Measurements from ENCODE around the gene BTF3. TPM values are rescaled to one million over a fixed set of nuclear protein-coding genes. Genes with fewer than 3 reads are reported as not detected.
"Not testable (repeated sequence)": the region's sequence is repeated elsewhere in the genome, so short reads cannot be mapped to it uniquely, and the experiment has no call there.

Gene BTF3
- 913 and 929 TPM in 2 replicates for total RNA-seq

DNA sequence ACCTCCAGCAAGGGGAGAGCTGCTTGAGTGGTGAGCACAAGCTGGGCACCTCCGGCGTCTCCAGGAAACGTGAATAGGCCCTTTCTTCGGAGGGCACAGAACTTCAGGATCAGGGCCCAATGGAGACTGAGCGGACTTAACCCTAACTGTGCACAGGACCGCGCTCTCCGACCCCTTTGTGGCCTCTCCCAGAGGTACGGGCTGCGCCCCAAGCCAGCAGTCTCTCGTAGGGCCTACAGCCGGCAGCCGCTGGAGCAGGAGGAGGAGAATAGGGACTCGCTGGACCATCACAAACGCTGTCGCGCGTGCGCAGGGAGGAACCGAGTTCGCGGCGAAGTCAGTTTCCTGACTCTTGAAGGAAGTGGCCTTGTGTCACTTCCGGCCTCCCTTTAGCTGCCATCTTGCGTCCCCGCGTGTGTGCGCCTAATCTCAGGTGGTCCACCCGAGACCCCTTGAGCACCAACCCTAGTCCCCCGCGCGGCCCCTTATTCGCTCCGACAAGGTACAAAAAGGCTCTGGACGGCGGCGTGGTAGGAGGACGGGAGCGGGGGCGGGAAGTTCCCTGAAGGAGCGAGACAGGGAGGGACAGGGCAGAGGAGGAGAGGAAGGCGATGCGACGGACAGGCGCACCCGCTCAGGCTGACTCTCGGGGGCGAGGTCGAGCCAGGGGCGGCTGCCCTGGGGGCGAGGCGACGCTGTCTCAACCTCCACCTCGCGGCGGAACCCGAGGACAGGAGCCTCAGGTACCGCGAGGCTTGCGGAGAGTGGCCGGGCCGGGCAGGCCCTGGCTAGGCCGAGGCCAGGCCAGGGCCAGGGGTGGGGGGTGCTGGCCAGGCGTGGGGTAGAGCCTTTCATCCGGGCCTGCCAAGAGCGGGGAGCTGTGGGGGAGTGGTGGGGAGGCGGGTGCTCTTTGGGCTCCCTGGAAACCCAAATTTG is at the start of gene BTF3:
Gene BTF3 (plus strand): TSS at position 386 of the 936 bp plus-strand sequence. CDS start 226 bp downstream, at position 612.
- Mint-ChIP-seq H3K27me3 (ENCODE audit: insufficient read depth) (peaks cover 12% of the 10 kb centered on the region), H3K27ac (peak within 1 kb of the TSS; percentile 99), H3K4me1 (ENCODE audit: low read depth) (peaks cover 39% of the 10 kb centered on the region), H3K36me3 (ENCODE audit: low read depth) (peaks cover 42% of the 10 kb centered on the region), H3K4me3 (peak within 1 kb of the TSS; percentile 99), H3K9me3 (no peaks in the 10 kb centered on the region)
- intact Hi-C loops (cut with micrococcal nuclease): loop anchor here (1.0 to 10.0 kb wide), 7 partner anchors 21 to 1268 kb away; partner anchors contain the start of genes ANKRA2, GFM2, MRPS27 and NSA2
- peak; percentile 92 for DNase-seq (ENCODE audit: low spot score)

DNA sequence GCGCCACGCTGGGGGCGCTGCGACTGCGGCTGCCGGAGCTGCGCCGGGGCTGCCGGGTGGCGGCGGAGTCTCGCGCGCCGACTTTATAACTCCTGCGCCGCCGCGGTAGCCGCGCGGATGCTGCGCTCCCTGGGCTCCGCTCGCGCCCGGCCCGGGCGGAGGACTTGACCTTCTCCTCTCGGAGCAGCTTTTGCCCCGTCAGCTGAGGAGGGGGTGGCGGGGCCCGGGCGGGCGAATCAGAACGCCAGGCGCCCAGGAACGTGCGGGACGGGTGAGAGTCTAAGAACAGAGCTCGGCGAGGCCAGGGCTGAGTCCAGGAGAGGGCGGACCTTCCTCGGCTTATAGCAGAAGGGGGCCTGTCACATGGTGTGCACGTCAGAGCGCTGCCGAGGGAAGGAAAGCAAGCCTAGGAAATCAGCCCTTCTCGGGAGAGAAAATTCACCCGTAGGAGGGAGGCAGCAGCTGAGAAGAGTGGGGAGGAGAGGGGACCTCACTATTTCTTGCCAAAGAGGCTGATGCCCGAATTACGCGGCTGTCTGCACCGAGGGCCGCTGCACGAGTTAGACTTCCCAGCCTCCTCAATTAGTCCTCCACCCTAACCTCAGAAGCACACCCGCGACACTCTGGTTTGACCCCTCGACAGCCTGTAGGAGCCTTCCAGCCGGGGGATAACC is 49.6 kb upstream of the BTF3 start, which contains the start of gene FOXD1:
Gene FOXD1 (minus strand): TSS at position 315 of the 674 bp plus-strand sequence. CDS start 415 bp downstream, outside the sequence.
- Mint-ChIP-seq H3K4me3 (peak within 1 kb of the TSS; percentile 75), H3K27me3 (ENCODE audit: insufficient read depth) (peaks cover 76% of the 10 kb centered on the region), H3K36me3 (ENCODE audit: low read depth) (no peaks in the 10 kb centered on the region), H3K4me1 (ENCODE audit: low read depth) (peaks cover 15% of the 10 kb centered on the region), H3K9me3 (no peaks in the 10 kb centered on the region), H3K27ac (peak within 1 kb of the TSS; percentile 73)
- intact Hi-C loops (cut with micrococcal nuclease): loop anchor here (1.0 kb wide), 2 partner anchors 11 to 232 kb away; no protein-coding TSS in a partner anchor
- no peak for DNase-seq (ENCODE audit: low spot score)

DNA sequence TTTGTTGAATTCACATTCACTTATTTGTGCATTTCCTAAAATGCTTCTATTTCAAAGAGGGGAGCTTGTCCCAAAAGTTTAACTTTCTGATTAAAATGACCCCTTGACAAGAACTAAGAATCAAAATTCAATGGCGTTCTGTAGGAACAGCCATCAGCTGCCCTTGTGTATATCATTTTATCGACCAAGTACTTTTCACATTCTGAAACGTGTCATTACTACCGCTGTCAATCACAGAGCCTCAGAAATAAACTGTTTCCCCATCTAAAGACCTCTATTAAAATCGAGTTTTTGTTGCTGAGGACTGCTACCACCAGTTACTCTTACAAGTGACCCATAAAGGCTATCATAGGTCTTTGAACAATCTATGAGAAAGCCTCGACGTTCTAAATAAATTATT is 48.1 kb upstream of the BTF3 start:
- H3K4me3 Mint-ChIP-seq: no peak overlapping the region
- DNase-seq (ENCODE audit: low spot score): no peak
- H3K9me3 Mint-ChIP-seq: no peaks in the 10 kb centered on the region
- peaks cover 15% of the 10 kb centered on the region for H3K4me1 Mint-ChIP-seq (ENCODE audit: low read depth)
- H3K36me3 Mint-ChIP-seq (ENCODE audit: low read depth): no peaks in the 10 kb centered on the region
- peaks cover 68% of the 10 kb centered on the region for H3K27me3 Mint-ChIP-seq (ENCODE audit: insufficient read depth)
- intact Hi-C loops (cut with micrococcal nuclease): loop anchor here (1.0 to 5.0 kb wide), 6 partner anchors 31 to 493 kb away; partner anchors contain the start of gene FCHO2
- peak overlapping the region; percentile 77 for H3K27ac Mint-ChIP-seq

DNA sequence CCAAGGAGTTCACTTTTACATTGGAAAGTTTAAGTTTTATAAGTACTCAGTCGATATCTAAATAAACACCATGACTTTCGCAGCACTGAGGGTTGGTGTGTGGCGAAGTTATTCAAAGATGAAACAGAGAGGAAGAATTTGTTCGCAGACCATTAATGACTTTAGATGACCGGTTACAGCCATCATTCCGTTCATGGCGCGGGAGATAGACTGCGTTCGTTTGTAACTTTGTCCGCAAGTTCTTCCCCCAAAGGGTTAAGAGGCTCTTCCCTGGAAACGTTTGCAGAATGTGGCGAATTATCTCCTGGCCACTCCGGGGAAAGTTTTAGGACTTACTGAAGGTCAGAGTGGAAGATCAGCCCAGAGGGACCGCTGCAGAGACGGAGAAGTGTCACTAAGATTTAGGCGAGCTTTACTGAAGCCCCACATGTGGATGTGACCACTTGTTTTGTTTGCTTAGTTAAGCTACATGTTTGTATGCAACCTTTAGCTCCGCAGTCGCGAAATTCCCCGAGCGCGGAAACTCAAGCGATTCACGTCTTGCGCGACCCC is 47.5 kb upstream of the BTF3 start:
- no peaks in the 10 kb centered on the region for H3K36me3 Mint-ChIP-seq (ENCODE audit: low read depth)
- H3K4me1 Mint-ChIP-seq (ENCODE audit: low read depth): peaks cover 15% of the 10 kb centered on the region
- peaks cover 65% of the 10 kb centered on the region for H3K27me3 Mint-ChIP-seq (ENCODE audit: insufficient read depth)
- peak overlapping the region; percentile 77 for H3K27ac Mint-ChIP-seq
- no peak overlapping the region for H3K4me3 Mint-ChIP-seq
- DNase-seq (ENCODE audit: low spot score): no peak
- no peaks in the 10 kb centered on the region for H3K9me3 Mint-ChIP-seq
- intact Hi-C loops (cut with micrococcal nuclease): loop anchor here (1.0 to 5.0 kb wide), 6 partner anchors 31 to 493 kb away; partner anchors contain the start of gene FCHO2

DNA sequence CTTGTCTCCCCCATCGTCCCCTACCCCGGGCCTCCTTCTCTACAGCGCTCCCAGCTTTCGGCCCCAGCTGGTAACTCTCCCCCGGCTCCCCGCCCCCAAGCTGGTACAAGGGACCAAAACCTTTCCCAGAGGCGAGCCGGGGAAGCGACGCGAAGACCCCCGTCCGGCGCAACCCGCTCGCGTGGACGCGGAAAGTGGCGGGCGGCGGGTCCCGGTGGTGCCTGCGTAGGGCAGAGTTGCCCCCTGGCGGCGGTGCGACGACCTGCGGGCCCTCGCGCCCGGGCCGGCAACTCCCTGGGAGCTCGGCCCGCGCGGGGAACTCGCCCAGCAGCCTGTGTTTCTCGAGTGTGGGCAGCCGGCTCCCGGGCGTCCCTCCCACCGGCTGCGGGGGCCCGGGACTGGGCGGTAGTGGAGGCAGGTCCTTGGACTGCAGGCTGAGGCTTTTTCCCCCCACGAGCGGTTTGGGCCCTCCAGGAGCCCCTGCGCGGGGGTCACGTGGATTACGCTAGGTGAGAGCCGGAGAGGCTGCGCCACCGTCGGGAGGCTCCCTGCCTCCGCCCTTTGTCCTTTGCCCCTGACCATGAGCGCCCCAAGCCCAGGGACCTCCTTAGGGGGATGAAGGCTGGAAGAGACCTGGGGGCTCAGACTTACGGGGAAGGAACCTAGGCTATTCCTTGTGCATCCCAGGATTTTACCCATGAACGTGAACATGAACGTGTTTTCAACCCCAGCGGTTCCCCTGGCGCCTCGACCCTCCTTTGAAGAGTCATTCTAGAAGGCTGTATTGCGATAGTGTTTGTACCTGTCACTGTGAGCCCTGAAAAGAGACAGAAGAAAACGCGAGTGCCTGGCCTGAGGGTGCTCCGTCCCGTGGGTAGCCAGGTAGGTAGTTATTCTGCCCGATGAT is 46.8 kb upstream of the BTF3 start:
- H3K9me3 Mint-ChIP-seq: no peaks in the 10 kb centered on the region
- intact Hi-C loops (cut with micrococcal nuclease): loop anchor here (2.0 to 5.0 kb wide), 4 partner anchors 67 to 494 kb away; partner anchors contain the start of gene FCHO2
- H3K27ac Mint-ChIP-seq: no peak overlapping the region
- H3K4me1 Mint-ChIP-seq (ENCODE audit: low read depth): peaks cover 15% of the 10 kb centered on the region
- peaks cover 61% of the 10 kb centered on the region for H3K27me3 Mint-ChIP-seq (ENCODE audit: insufficient read depth)
- peak; percentile 50 for DNase-seq (ENCODE audit: low spot score)
- H3K4me3 Mint-ChIP-seq: no peak overlapping the region
- no peaks in the 10 kb centered on the region for H3K36me3 Mint-ChIP-seq (ENCODE audit: low read depth)

DNA sequence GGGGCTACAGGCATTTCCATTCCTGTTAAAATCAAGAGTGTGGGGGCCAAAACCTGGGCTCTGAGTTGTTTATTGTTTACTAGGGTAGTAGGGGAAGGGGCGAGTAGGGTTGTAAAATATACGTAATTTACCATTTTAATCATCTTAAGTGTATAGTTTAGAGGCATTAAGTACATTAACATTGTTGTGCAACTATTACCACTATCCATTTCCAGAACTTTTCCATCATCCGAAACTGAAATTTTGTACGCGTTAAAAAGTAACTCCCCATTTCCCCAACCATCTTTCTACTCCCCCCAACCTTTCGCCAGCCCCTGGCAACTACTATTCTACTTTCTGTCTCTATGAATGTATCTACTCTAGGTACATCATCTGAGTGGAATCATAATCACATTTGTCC is 46.0 kb upstream of the BTF3 start:
- peaks cover 15% of the 10 kb centered on the region for H3K4me1 Mint-ChIP-seq (ENCODE audit: low read depth)
- H3K4me3 Mint-ChIP-seq: no peak overlapping the region
- H3K9me3 Mint-ChIP-seq: no peaks in the 10 kb centered on the region
- no peak for DNase-seq (ENCODE audit: low spot score)
- no peak overlapping the region for H3K27ac Mint-ChIP-seq
- H3K36me3 Mint-ChIP-seq (ENCODE audit: low read depth): no peaks in the 10 kb centered on the region
- peaks cover 58% of the 10 kb centered on the region for H3K27me3 Mint-ChIP-seq (ENCODE audit: insufficient read depth)
- intact Hi-C loops (cut with micrococcal nuclease): loop anchor here (5.0 kb wide), 3 partner anchors 220 to 495 kb away; partner anchors contain the start of gene FCHO2

DNA sequence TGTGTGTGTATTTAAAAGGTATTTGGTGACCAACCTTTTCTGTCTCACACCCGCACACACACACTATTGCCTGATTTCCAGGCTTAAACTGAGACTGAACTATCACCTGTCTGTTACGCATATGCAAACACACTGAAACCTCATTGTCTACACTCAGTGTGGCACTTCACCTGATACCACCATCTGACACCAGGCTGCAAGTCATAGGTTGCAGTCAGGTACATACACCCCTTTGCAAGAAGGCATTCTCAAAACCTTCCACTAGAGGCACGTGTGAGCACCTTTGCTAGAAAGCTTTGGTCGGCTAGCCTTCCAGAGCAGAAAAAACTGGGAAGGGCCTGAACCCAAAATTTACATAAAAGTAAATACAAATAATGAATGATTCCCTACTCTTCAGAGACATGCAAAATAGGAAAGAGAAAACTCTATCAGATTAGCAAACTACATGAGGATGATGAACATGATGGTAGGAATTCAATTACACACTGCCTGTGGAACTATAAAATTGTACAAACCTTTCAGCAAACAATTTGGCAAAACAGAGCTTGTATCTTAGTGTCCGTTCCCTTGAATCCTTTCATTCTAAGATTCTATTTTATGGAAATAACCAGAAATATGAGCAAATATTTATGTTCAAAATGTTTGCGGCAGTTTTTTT is 43.7 kb upstream of the BTF3 start:
- no peak for DNase-seq (ENCODE audit: low spot score)
- no peaks in the 10 kb centered on the region for H3K9me3 Mint-ChIP-seq
- H3K4me1 Mint-ChIP-seq (ENCODE audit: low read depth): peaks cover 7% of the 10 kb centered on the region
- intact Hi-C loops (cut with micrococcal nuclease): loop anchor here (2.0 to 5.0 kb wide), 5 partner anchors 44 to 497 kb away; partner anchors contain the start of genes BTF3 and FCHO2
- H3K36me3 Mint-ChIP-seq (ENCODE audit: low read depth): no peaks in the 10 kb centered on the region
- H3K27ac Mint-ChIP-seq: no peak overlapping the region
- peaks cover 52% of the 10 kb centered on the region for H3K27me3 Mint-ChIP-seq (ENCODE audit: insufficient read depth)
- no peak overlapping the region for H3K4me3 Mint-ChIP-seq

DNA sequence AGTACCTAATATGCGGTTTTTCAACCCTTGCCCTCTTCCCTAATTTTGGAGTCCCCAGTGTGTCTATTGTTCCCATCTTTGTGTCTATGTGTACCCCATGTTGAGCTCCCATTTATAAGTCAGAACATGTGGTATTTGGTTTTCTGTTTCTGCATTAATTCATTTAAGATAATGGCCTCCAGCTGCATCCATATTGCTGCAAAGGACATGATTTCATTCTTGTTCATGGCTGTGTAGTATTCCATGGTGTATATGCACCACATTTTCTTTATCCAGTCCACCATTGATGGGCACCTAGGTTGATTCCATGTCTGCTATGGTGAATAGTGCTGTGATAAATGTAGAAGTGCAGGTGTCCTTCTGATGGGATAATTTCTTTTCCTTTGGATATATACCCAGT is 41.8 kb upstream of the BTF3 start:
- H3K9me3 Mint-ChIP-seq; H3K4me1 Mint-ChIP-seq (ENCODE audit: low read depth); H3K4me3 Mint-ChIP-seq; intact Hi-C loops (cut with micrococcal nuclease); H3K36me3 Mint-ChIP-seq (ENCODE audit: low read depth); H3K27ac Mint-ChIP-seq; DNase-seq (ENCODE audit: low spot score): not testable (repeated sequence)
- peaks cover 36% of the 10 kb centered on the region for H3K27me3 Mint-ChIP-seq (ENCODE audit: insufficient read depth)

DNA sequence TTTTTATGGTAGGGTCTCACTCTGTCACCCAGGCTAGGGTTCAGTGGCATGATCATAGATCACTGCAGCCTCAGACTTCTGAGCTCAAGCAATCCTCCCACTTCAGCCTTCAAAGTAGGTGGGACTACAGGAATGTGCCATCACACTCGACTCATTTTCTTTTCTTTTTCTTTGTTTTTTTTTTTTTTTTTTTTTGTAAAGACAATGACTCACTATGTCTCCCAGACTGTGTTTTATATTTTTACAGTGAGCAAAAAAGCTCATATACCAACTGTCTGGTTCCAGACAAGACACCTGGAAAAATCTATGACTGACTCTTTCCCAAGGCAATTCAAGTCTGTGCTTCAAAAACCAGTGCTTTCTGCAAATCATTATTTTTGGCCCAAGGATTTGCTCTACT is 38.9 kb upstream of the BTF3 start:
- Mint-ChIP-seq H3K9me3 (no peaks in the 10 kb centered on the region), H3K27ac (no peak overlapping the region), H3K4me1 (ENCODE audit: low read depth) (no peaks in the 10 kb centered on the region), H3K4me3 (no peak overlapping the region), H3K27me3 (ENCODE audit: insufficient read depth) (peaks cover 18% of the 10 kb centered on the region), H3K36me3 (ENCODE audit: low read depth) (no peaks in the 10 kb centered on the region)
- intact Hi-C loops (cut with micrococcal nuclease): no loop called here
- DNase-seq (ENCODE audit: low spot score): no peak

DNA sequence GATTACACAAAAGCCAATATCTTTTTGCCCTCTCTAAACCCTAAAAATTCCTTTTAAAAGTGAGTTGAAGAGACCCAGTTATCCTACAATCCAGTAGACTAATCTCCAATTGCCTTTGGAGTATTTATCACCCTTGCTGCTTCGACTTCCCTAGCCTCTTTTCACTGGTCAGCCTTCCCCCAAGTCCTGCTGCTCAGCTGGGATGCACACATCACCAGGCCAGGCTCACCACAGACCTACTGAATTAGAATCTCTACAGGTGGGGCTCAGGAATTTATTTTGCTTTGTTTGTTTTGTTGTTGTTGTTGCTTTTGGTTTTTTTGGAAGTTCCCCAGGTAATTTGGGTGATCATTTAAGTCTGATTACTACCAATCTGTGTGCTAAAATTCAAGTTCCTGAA is 38.1 kb upstream of the BTF3 start:
- Mint-ChIP-seq H3K4me1 (ENCODE audit: low read depth) (no peaks in the 10 kb centered on the region), H3K27ac (no peak overlapping the region), H3K4me3 (no peak overlapping the region), H3K9me3 (no peaks in the 10 kb centered on the region), H3K27me3 (ENCODE audit: insufficient read depth) (peaks cover 13% of the 10 kb centered on the region), H3K36me3 (ENCODE audit: low read depth) (no peaks in the 10 kb centered on the region)
- intact Hi-C loops (cut with micrococcal nuclease): no loop called here
- no peak for DNase-seq (ENCODE audit: low spot score)

DNA sequence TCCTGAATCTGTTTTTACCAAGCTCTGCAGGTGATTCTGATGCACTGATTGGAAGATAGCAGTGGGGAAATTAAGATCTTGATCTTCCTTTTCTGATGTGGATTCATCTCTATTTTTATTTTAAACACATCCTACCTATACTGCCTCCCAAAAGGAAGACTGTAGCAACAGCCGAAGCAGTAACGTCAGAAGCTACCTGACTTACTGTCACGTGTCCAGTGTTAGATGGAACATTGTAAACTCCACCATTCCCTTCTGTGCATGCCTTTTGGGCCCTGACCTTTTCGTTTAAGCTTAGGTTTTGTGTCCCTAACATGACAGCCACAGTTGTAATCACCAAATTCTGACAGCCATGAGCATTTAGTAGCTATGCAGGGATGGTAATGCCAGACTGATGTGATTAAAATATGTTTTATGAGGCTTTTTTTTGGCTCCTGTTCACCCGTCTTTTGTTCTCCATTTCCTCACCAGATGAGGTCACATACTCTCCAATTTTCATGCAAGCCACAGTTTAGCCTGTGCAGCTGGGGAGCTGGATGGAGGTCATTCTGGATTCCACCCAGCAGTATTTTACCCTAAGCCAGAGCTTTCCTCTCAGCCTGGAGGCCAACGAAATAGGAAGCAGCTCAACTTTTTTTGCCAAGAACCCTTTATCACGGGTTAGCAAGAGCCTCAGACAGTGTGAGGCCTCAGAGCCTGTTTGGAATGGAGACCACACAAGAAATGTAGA is 34.1 kb upstream of the BTF3 start:
- H3K4me3 Mint-ChIP-seq: no peak overlapping the region
- H3K4me1 Mint-ChIP-seq (ENCODE audit: low read depth): no peaks in the 10 kb centered on the region
- no peaks in the 10 kb centered on the region for H3K9me3 Mint-ChIP-seq

More for the DNA sequence above, 34.1 kb upstream of the BTF3 start:
- Mint-ChIP-seq H3K36me3 (ENCODE audit: low read depth) (no peaks in the 10 kb centered on the region), H3K27ac (no peak overlapping the region), H3K27me3 (ENCODE audit: insufficient read depth) (peaks cover 16% of the 10 kb centered on the region)
- intact Hi-C loops (cut with micrococcal nuclease): no loop called here
- no peak for DNase-seq (ENCODE audit: low spot score)
